SK-N-SH (cell line): ENCODE measurements around the gene SGSM2. TPM values are rescaled to one million over a fixed set of nuclear protein-coding genes. Genes with fewer than 3 reads are reported as not detected.

Experiments
- CTCF ChIA-PET: fragments of 300-600, 350-600 bp; formaldehyde crosslinking; extraction: SDS; loops from one replicate; lab custom pipeline; 2021; lab: Yijun Ruan, JAX
- POLR2A ChIA-PET: fragments of 350-600 bp; sonication (Branson Sonifier 250); formaldehyde crosslinking; extraction: SDS; loops from one replicate; lab custom pipeline; 2020; ENCODE audit warnings: antibody characterized with exemption, inconsistent platforms; lab: Yijun Ruan, JAX
- DNase-seq: peaks from one replicate; pipeline ENCODE4 v3.0.0; 2012
- H2AFZ ChIP-seq: fragments of 200-600 bp; sonication (generic); 2 replicates; pipeline ENCODE4 v1.8.1; 2016; ENCODE audit warnings: antibody characterized with exemption, mild to moderate bottlenecking, low read depth
- H3F3A ChIP-seq: fragments of 200-600 bp; sonication (generic); replicated peaks from 2 replicates; pipeline ENCODE3; 2016; ENCODE audit warnings: antibody characterized with exemption, mild to moderate bottlenecking; ENCODE audit not compliant: insufficient read depth
- H3K27ac ChIP-seq, 2 experiments: fragments of 200-500 bp in 1 of 2; fragments of 200-600 bp in 1 of 2; sonication (Bioruptor generic) in 1 of 2; sonication (generic), shearing (Covaris generic) in 1 of 2; 2 replicates each; pipeline versions ENCODE4 v1.5.1 to v1.6.1; 2014 to 2016; ENCODE audit warnings: low read depth in 2 of 2, inconsistent platforms in 1 of 2, low read length in 1 of 2, mild to moderate bottlenecking in 1 of 2, mixed read lengths in 1 of 2
- H3K27me3 ChIP-seq: fragments of 200-600 bp; sonication (generic), shearing (Covaris generic); 2 replicates; pipeline ENCODE4 v1.6.1; 2016; ENCODE audit warnings: mixed run types; ENCODE audit not compliant: insufficient read depth
- H3K36me3 ChIP-seq, 2 experiments: fragments of 200-500 bp in 1 of 2; fragments of 200-600 bp in 1 of 2; sonication (Bioruptor generic) in 1 of 2; sonication (generic) in 1 of 2; replicated peaks in 1 of 2; 2 replicates each; pipeline versions ENCODE3 to v1.5.1; 2014 to 2016; ENCODE audit warnings: low read length in 1 of 2, mild to moderate bottlenecking in 1 of 2; ENCODE audit not compliant: insufficient read depth in 2 of 2, control insufficient read depth in 1 of 2
- H3K4me1 ChIP-seq, 2 experiments: fragments of 200-500 bp in 1 of 2; fragments of 200-600 bp in 1 of 2; sonication (Bioruptor generic) in 1 of 2; sonication (generic), shearing (Covaris generic) in 1 of 2; 2 replicates each; pipeline versions ENCODE4 v1.5.1 to v1.6.1; 2014 to 2016; ENCODE audit warnings: low read depth in 1 of 2, low read length in 1 of 2, mixed run types in 1 of 2; ENCODE audit not compliant: insufficient read depth in 2 of 2, control insufficient read depth in 1 of 2
- H3K4me2 ChIP-seq: fragments of 200-600 bp; sonication (generic), shearing (Covaris generic); 2 replicates; pipeline ENCODE4 v1.6.1; 2017; ENCODE audit warnings: mixed run types
- H3K4me3 ChIP-seq, 2 experiments: fragments of 200-500 bp in 1 of 2; fragments of 200-600 bp in 1 of 2; sonication (Bioruptor generic) in 1 of 2; sonication (generic), shearing (Covaris generic) in 1 of 2; 2 replicates each; pipeline versions ENCODE4 v1.5.1 to v1.8.1; 2014 to 2016; ENCODE audit warnings: low read depth in 2 of 2, inconsistent platforms in 1 of 2, low read length in 1 of 2, mild to moderate bottlenecking in 1 of 2, mixed read lengths in 1 of 2, moderate library complexity in 1 of 2
- H3K79me2 ChIP-seq: fragments of 200-600 bp; sonication (generic); 2 replicates; pipeline ENCODE4 v1.8.1; 2017; ENCODE audit warnings: mild to moderate bottlenecking; ENCODE audit not compliant: insufficient read depth
- H3K9ac ChIP-seq: fragments of 200-600 bp; sonication (generic); 2 replicates; pipeline ENCODE4 v1.6.1; 2017; ENCODE audit warnings: mixed run types
- H3K9me2 ChIP-seq: fragments of 200-600 bp; sonication (generic); 2 replicates; pipeline ENCODE4 v1.6.1; 2017; ENCODE audit warnings: mixed run types
- H3K9me3 ChIP-seq: fragments of 200-600 bp; sonication (generic); 2 replicates; pipeline ENCODE4 v1.6.1; 2017; ENCODE audit warnings: mixed run types, mild to moderate bottlenecking, moderate library complexity
- H4K20me1 ChIP-seq: fragments of 200-600 bp; sonication (generic); 2 replicates; pipeline ENCODE4 v1.6.1; 2017; ENCODE audit warnings: mild to moderate bottlenecking, mixed run types; ENCODE audit not compliant: insufficient read depth
- EP300 ChIP-seq, 2 experiments: IDR thresholded peaks; 2 replicates each; pipeline versions ENCODE4 v1.4.0 to v1.6.1; 2012; ENCODE audit warnings: borderline replicate concordance in 1 of 2, low read depth in 1 of 2, low read length in 1 of 2
- SMC3 ChIP-seq: IDR thresholded peaks from 2 replicates; pipeline ENCODE4 v1.6.1; 2012; ENCODE audit warnings: low read depth, low read length, improper control_type of control experiment
- TAF1 ChIP-seq: IDR thresholded peaks from 2 replicates; pipeline ENCODE4 v1.6.1; 2012; ENCODE audit warnings: low read depth, mild to moderate bottlenecking, low read length, moderate library complexity, borderline replicate concordance
- TEAD4 ChIP-seq: IDR thresholded peaks from 2 replicates; pipeline ENCODE4 v1.4.0; 2012; ENCODE audit warnings: mild to moderate bottlenecking, borderline replicate concordance; ENCODE audit not compliant: insufficient read depth
- WGBS: methylation state at CpG from one replicate; pipeline ENCODE4 v1.1.6; 2017; ENCODE audit warnings: low lambda C conversion rate; 5-methylcytosine and 5-hydroxymethylcytosine counted together
- polyA plus RNA-seq, 3 experiments: library from polyadenylated mRNA; depleted of rRNA; stranded (reverse); fragments of >200 nt; gene quantifications; 2 replicates each; pipeline ENCODE4 v1.2.3, GENCODE V29; 2012
- TF ChIP-seq, protein P1 (sequence below): fragments of 150-350 bp; IDR thresholded peaks from 2 replicates; pipeline ENCODE4 v1.6.1; 2016; ENCODE audit warnings: mild to moderate bottlenecking, low read depth, low read length
- TF ChIP-seq, protein P2 (sequence below): fragments of 150-350 bp; IDR thresholded peaks from 2 replicates; pipeline ENCODE4 v1.6.1; 2017; ENCODE audit warnings: antibody characterized with exemption, low read length, low read depth, borderline replicate concordance
- TF ChIP-seq, protein P3 (sequence below): IDR thresholded peaks from 2 replicates; pipeline ENCODE4 v1.6.1; 2012; ENCODE audit warnings: mild to moderate bottlenecking, low read depth, low read length, moderate library complexity
- TF ChIP-seq, protein P4 (sequence below): IDR thresholded peaks from 2 replicates; pipeline ENCODE4 v1.4.0; 2012; ENCODE audit warnings: low read depth, borderline replicate concordance
- TF ChIP-seq, protein P5 (sequence below): fragments of 200-600 bp; sonication (generic); IDR thresholded peaks from 2 replicates; pipeline ENCODE4 v1.6.1; 2017; ENCODE audit warnings: antibody characterized with exemption, mild to moderate bottlenecking, moderate library complexity
- TF ChIP-seq, protein P6 (sequence below): IDR thresholded peaks from 2 replicates; pipeline ENCODE4; 2012

SGSM2 gene
- polyA plus RNA-seq, 1 of the 3 experiments (the other 2 are of a cell fraction) = 85.9 TPM

DNA sequence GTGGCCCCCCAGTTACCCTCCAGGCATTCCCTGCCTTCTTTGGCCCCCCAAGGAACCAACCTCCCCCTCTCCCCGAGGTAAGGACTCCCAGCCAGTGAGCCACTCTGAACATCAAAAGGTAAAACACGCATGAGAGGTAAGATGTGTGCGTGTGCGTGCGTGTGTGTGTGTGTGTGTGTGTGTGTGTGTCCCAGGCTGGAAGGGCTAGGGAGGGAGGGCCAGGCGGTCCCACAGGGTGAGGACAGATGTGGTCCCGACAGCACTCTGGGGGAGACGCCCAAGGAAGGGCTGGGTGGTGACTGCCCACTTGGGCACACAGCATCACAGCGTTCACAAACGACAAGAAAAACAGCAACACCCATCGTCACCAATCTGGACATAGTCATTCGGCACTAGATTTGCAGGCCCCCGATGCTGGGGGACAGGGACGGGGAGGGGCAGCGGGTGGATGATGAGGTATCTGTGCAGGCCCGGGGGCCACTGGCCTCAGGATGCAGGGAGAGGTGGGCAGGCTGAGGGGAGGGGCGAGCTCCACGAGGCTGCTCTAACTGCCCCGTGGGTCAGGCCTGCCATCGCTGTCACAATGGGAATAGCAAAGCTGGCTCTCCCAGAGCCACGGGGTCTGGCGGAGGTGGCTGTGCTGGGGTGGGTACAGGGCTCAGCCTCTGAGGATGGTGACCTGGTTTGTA, 47.3 kb downstream of the SGSM2 start:
- Histone ChIP-seq H3K4me3 (no peak overlapping the region), H3F3A (peaks cover 10% of the 10 kb centered on the region)
- POLR2A ChIA-PET = no interaction called here
- TF ChIP-seq, protein P1, sequence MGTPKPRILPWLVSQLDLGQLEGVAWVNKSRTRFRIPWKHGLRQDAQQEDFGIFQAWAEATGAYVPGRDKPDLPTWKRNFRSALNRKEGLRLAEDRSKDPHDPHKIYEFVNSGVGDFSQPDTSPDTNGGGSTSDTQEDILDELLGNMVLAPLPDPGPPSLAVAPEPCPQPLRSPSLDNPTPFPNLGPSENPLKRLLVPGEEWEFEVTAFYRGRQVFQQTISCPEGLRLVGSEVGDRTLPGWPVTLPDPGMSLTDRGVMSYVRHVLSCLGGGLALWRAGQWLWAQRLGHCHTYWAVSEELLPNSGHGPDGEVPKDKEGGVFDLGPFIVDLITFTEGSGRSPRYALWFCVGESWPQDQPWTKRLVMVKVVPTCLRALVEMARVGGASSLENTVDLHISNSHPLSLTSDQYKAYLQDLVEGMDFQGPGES = no peak
- TF ChIP-seq SMC3 = no peak
- TF ChIP-seq, protein P2, sequence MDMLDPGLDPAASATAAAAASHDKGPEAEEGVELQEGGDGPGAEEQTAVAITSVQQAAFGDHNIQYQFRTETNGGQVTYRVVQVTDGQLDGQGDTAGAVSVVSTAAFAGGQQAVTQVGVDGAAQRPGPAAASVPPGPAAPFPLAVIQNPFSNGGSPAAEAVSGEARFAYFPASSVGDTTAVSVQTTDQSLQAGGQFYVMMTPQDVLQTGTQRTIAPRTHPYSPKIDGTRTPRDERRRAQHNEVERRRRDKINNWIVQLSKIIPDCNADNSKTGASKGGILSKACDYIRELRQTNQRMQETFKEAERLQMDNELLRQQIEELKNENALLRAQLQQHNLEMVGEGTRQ = no peak
- TF ChIP-seq, protein P3, sequence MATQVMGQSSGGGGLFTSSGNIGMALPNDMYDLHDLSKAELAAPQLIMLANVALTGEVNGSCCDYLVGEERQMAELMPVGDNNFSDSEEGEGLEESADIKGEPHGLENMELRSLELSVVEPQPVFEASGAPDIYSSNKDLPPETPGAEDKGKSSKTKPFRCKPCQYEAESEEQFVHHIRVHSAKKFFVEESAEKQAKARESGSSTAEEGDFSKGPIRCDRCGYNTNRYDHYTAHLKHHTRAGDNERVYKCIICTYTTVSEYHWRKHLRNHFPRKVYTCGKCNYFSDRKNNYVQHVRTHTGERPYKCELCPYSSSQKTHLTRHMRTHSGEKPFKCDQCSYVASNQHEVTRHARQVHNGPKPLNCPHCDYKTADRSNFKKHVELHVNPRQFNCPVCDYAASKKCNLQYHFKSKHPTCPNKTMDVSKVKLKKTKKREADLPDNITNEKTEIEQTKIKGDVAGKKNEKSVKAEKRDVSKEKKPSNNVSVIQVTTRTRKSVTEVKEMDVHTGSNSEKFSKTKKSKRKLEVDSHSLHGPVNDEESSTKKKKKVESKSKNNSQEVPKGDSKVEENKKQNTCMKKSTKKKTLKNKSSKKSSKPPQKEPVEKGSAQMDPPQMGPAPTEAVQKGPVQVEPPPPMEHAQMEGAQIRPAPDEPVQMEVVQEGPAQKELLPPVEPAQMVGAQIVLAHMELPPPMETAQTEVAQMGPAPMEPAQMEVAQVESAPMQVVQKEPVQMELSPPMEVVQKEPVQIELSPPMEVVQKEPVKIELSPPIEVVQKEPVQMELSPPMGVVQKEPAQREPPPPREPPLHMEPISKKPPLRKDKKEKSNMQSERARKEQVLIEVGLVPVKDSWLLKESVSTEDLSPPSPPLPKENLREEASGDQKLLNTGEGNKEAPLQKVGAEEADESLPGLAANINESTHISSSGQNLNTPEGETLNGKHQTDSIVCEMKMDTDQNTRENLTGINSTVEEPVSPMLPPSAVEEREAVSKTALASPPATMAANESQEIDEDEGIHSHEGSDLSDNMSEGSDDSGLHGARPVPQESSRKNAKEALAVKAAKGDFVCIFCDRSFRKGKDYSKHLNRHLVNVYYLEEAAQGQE = no peak
- TF ChIP-seq, all 33 proteins: peak for 0
- H4K20me1 ChIP-seq = peaks cover 7% of the 10 kb centered on the region; the same call in 1 of the 2 replicates
- no peaks in the 10 kb centered on the region for H3K79me2 ChIP-seq
- no peak overlapping the region for H3K4me2 ChIP-seq
- H3K9me3 ChIP-seq = no peaks in the 10 kb centered on the region
- H3K27ac ChIP-seq = peak overlapping the region in 1 of 2 experiments; percentile 45; a peak in 1 of 4 replicates
- H3K9ac ChIP-seq = no peak overlapping the region
- peaks cover 0 to 61% of the 10 kb centered on the region in 2 experiments; a peak in 1 of 4 replicates for H3K4me1 ChIP-seq
- H3K27me3 ChIP-seq = no peaks in the 10 kb centered on the region
- peaks cover 8 to 31% of the 10 kb centered on the region in 2 experiments for H3K36me3 ChIP-seq
- CTCF ChIA-PET = interaction anchor here (1.7 to 26.4 kb wide), 4 partner anchors 8 to 50 kb away, joined by 4 to 654 read pairs (median 36); partner anchors contain the start of gene MNT
- WGBS = 86% methylated on average over 20 of the region's 22 CpGs
- peak; percentile 33 for DNase-seq
- no peaks in the 10 kb centered on the region for H3K9me2 ChIP-seq
- no peak overlapping the region for H2AFZ ChIP-seq

DNA sequence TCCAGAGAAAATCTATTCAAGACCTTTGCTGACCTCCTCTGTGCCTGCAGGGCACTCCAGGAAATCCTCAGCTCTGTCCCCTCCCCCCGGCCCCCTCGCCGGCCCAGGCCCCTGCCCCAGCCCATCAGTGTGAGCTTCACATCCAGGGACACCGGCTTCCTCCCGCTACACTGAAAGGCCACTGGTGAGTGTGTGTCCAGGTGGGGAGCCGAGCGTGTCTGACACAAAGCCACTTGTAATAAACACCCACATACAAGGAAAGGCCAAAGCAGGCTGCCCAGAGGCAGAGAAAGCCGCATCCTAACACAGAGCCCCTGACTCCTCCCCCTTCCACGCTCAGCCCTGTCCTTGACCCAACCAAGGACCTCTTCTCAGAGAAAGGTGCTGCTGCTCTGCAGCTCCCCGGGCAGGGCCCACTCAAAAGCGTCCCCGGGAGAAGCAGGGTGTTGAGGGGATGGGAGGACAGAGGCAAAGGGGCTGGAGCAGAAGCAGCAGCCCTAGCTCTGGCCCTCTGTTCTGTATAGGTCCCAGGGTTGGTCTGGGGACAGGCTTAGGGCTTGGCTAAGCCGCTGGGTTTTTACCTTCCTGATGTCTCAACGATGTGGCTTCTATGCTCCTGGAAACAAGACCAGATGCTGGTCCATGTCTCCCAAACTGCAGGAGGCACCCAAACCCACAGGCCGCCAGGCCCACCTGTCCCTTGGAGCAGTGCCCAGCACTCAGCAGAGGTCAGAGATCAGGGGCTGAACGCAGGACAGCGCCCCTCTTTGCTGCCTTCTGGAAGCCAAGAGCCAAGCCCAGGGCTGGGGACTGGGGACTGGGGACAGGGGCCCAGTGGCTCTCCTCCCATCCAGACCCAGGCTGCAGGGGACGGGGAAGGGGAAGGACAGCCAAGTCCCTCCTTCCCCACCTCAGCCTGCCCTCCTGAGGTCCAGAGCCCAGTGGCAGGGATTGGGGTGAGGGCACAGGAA, 48.2 kb downstream of the SGSM2 start:
- H3K9ac ChIP-seq = no peak overlapping the region
- H3K27me3 ChIP-seq = no peaks in the 10 kb centered on the region
- 67% methylated on average over 8 of the region's 18 CpGs for WGBS
- H4K20me1 ChIP-seq = peaks cover 7% of the 10 kb centered on the region; the same call in 1 of the 2 replicates
- H3K9me2 ChIP-seq = no peaks in the 10 kb centered on the region
- CTCF ChIA-PET = interaction anchor here (1.7 to 26.4 kb wide), 3 partner anchors 10 to 32 kb away, joined by 4 to 654 read pairs (median 8); partner anchors contain the start of gene MNT
- no peaks in the 10 kb centered on the region for H3K9me3 ChIP-seq
- no peak overlapping the region for H3K4me2 ChIP-seq
- POLR2A ChIA-PET = no interaction called here
- peaks cover 9% of the 10 kb centered on the region for H3K79me2 ChIP-seq
- H3K27ac ChIP-seq = peak overlapping the region in 1 of 2 experiments; percentile 50; a peak in 2 of 4 replicates
- peaks cover 10 to 27% of the 10 kb centered on the region in 2 experiments for H3K36me3 ChIP-seq
- peaks cover 0 to 53% of the 10 kb centered on the region in 2 experiments; a peak in 1 of 4 replicates for H3K4me1 ChIP-seq
- no peak overlapping the region for H2AFZ ChIP-seq
- H3F3A ChIP-seq = peaks cover 10% of the 10 kb centered on the region
- H3K4me3 ChIP-seq = no peak overlapping the region
- peak; percentile 51 for DNase-seq
- TF ChIP-seq, protein P4, sequence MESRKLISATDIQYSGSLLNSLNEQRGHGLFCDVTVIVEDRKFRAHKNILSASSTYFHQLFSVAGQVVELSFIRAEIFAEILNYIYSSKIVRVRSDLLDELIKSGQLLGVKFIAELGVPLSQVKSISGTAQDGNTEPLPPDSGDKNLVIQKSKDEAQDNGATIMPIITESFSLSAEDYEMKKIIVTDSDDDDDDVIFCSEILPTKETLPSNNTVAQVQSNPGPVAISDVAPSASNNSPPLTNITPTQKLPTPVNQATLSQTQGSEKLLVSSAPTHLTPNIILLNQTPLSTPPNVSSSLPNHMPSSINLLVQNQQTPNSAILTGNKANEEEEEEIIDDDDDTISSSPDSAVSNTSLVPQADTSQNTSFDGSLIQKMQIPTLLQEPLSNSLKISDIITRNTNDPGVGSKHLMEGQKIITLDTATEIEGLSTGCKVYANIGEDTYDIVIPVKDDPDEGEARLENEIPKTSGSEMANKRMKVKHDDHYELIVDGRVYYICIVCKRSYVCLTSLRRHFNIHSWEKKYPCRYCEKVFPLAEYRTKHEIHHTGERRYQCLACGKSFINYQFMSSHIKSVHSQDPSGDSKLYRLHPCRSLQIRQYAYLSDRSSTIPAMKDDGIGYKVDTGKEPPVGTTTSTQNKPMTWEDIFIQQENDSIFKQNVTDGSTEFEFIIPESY = no peak
- TF ChIP-seq, protein P5, sequence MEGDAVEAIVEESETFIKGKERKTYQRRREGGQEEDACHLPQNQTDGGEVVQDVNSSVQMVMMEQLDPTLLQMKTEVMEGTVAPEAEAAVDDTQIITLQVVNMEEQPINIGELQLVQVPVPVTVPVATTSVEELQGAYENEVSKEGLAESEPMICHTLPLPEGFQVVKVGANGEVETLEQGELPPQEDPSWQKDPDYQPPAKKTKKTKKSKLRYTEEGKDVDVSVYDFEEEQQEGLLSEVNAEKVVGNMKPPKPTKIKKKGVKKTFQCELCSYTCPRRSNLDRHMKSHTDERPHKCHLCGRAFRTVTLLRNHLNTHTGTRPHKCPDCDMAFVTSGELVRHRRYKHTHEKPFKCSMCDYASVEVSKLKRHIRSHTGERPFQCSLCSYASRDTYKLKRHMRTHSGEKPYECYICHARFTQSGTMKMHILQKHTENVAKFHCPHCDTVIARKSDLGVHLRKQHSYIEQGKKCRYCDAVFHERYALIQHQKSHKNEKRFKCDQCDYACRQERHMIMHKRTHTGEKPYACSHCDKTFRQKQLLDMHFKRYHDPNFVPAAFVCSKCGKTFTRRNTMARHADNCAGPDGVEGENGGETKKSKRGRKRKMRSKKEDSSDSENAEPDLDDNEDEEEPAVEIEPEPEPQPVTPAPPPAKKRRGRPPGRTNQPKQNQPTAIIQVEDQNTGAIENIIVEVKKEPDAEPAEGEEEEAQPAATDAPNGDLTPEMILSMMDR = no peak
- TF ChIP-seq, protein P6, sequence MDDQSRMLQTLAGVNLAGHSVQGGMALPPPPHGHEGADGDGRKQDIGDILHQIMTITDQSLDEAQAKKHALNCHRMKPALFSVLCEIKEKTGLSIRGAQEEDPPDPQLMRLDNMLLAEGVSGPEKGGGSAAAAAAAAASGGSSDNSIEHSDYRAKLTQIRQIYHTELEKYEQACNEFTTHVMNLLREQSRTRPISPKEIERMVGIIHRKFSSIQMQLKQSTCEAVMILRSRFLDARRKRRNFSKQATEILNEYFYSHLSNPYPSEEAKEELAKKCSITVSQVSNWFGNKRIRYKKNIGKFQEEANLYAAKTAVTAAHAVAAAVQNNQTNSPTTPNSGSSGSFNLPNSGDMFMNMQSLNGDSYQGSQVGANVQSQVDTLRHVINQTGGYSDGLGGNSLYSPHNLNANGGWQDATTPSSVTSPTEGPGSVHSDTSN = no peak
- TF ChIP-seq TEAD4 (no peak), TAF1 (no peak), EP300 (IDR thresholded peaks at IDR 0.05; ENCODE audit: borderline replicate concordance in 1 of 2, low read depth in 1 of 2, low read length in 1 of 2) (no peak)
